Measurements from ENCODE around the gene CFAP74. TPM values are rescaled to one million over a fixed set of nuclear protein-coding genes. Genes with fewer than 3 reads are reported as not detected.

Gene CFAP74
- total RNA-seq, 1 experiment from 2014 or later = not detected

DNA sequence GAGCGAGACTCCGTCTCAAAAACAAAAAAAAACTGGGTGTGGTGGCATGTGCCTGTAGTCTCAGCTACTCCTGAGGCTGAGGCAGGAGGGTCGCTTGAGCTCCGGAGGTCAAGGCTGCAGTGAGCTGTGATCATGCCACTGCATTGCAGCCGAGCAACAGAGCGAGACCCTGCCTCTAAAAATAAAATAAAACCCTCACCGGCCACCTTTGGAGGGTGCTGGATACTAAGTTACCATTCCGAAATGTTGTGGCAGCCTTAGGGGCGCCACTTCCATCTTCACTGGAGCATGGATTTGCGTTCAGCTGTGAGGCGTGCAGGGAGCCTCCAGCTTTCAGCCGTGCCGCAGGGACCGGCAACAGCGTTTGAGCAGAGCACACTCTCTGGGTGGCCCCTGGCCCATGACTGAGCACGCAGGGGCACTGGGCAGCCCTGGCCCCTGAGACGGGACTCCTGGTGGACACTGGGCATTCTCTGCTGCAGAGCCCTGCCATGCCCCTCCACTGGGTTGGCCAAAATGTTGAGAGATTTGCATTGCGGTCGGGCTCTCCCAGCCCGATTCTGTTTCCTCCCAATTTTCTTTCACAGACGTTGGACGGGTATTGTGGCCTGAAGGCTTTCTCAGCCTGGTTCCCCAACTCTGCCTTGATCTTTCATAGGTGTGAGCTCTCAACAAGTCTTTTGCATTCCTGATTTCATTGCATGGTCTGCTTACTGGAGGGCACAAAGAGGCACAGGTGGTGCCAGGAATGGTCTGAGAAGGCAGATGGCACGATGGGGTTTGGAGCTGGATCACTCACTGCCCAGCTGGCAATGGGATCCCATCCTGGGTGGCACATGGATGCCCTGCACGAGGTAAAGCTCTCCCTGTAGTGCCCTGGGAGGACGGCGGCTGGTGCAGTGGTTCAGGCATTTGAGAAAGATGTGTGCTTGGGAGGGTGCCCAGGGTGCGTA is 5.8 kb upstream of the CFAP74 start:
- H3K27ac ChIP-seq (ENCODE audit: low read depth, low read length, poor library complexity, severe bottlenecking) = no peak overlapping the region
- no peaks in the 10 kb centered on the region for H3K36me3 ChIP-seq (ENCODE audit: insufficient read depth, low read length, poor library complexity, severe bottlenecking)
- BruUV-seq (replicated peaks) = no TSS peak
- no peak overlapping the region for H3K4me3 ChIP-seq (ENCODE audit: low read depth, low read length, poor library complexity, severe bottlenecking)
- POLR2A ChIA-PET (ENCODE audit: low non-redundant PET) = no interaction called here
- no peak for DNase-seq (ENCODE audit: low spot score)
- peaks cover 25% of the 10 kb centered on the region for H3K27me3 ChIP-seq (replicated peaks; ENCODE audit: insufficient read depth, low read depth, low read length, poor library complexity)
- CTCF ChIA-PET = no interaction called here
- H3K4me1 ChIP-seq (ENCODE audit: insufficient read depth, low read length, poor library complexity, severe bottlenecking) = no peaks in the 10 kb centered on the region
- TF ChIP-seq EZH2 (IDR thresholded peaks at IDR 0.05; ENCODE audit: borderline replicate concordance, low read depth, low read length, poor library complexity, severe bottlenecking) = no peak
- intact Hi-C loops (cut with micrococcal nuclease; ENCODE audit: unreplicated experiment) = no loop called here
- H3K9me3 ChIP-seq (ENCODE audit: low read depth, low read length, poor library complexity, severe bottlenecking) = no peaks in the 10 kb centered on the region

DNA sequence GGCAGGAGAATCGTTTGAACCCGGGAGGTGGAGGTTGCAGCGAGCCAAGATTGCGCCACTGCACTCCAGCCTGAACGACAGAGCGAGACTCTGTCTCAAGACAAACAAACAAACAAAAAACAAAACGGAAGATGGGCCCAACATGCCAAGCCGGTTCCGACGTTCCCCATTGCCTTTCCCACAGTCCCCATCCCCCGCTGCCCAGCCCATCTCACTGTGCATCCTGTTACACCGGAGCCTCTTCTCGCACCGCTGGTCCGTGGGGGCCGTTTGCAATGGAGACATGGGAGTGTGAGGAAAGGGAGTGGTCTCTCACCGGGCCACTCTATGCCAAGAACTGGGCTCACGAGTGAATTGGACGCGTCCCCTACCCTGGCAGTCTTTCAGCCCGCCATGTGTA is 1.3 kb upstream of the CFAP74 start:
- intact Hi-C loops (cut with micrococcal nuclease; ENCODE audit: unreplicated experiment) = no loop called here
- POLR2A ChIA-PET (ENCODE audit: low non-redundant PET) = interaction anchor here (0.6 kb wide), 1 partner anchor 46 kb away, joined by 12 read pairs; no protein-coding TSS in a partner anchor
- CTCF ChIA-PET = interaction anchor here (0.6 kb wide), 1 partner anchor 128 kb away, joined by 7 read pairs; no protein-coding TSS in a partner anchor
- TF ChIP-seq EZH2 (IDR thresholded peaks at IDR 0.05; ENCODE audit: borderline replicate concordance, low read depth, low read length, poor library complexity, severe bottlenecking) = no peak
- TF ChIP-seq, protein P1, sequence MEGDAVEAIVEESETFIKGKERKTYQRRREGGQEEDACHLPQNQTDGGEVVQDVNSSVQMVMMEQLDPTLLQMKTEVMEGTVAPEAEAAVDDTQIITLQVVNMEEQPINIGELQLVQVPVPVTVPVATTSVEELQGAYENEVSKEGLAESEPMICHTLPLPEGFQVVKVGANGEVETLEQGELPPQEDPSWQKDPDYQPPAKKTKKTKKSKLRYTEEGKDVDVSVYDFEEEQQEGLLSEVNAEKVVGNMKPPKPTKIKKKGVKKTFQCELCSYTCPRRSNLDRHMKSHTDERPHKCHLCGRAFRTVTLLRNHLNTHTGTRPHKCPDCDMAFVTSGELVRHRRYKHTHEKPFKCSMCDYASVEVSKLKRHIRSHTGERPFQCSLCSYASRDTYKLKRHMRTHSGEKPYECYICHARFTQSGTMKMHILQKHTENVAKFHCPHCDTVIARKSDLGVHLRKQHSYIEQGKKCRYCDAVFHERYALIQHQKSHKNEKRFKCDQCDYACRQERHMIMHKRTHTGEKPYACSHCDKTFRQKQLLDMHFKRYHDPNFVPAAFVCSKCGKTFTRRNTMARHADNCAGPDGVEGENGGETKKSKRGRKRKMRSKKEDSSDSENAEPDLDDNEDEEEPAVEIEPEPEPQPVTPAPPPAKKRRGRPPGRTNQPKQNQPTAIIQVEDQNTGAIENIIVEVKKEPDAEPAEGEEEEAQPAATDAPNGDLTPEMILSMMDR (conservative IDR thresholded peaks at IDR 0.05; ENCODE audit: low read depth, low read length) = no peak
- no peak overlapping the region for H3K4me3 ChIP-seq (ENCODE audit: low read depth, low read length, poor library complexity, severe bottlenecking)
- peaks cover 31% of the 10 kb centered on the region for H3K27me3 ChIP-seq (replicated peaks; ENCODE audit: insufficient read depth, low read depth, low read length, poor library complexity)
- no peak for DNase-seq (ENCODE audit: low spot score)
- H3K9me3 ChIP-seq (ENCODE audit: low read depth, low read length, poor library complexity, severe bottlenecking) = no peaks in the 10 kb centered on the region
- H3K4me1 ChIP-seq (ENCODE audit: insufficient read depth, low read length, poor library complexity, severe bottlenecking) = no peaks in the 10 kb centered on the region
- no TSS peak for BruUV-seq (replicated peaks)
- H3K27ac ChIP-seq (ENCODE audit: low read depth, low read length, poor library complexity, severe bottlenecking) = no peak overlapping the region
- no peaks in the 10 kb centered on the region for H3K36me3 ChIP-seq (ENCODE audit: insufficient read depth, low read length, poor library complexity, severe bottlenecking)

DNA sequence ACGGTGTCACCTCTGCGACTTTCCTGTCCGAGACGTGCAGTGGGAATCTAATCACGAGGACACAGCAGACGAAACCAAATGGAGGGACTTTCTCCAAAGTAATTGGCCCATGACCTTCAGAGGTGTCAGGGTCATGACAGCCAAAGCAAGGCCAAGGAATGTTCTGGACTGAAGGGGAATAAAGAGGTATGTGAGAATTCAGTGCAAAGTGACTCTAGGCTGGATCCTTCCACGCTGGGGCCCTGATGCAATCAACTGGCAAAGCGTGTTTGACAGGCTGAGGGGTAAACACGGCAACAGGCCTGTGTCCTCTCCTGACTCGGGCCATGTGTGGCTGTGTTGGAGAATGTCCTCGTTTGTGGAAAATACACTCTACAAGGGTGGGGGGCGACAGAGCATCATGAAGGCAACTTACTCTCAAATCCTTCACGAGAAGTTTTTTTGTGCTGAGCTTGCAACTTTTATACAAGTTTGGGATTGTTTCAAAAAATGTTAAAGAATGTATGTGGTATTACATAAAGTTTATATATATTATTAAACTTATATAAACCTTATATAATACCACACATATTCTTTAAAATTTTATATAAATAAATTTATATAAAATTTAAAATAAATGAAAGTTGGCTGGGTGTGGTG is 1.7 kb downstream of the CFAP74 start:
- no TSS peak for BruUV-seq (replicated peaks)
- H3K27ac ChIP-seq (ENCODE audit: low read depth, low read length, poor library complexity, severe bottlenecking) = no peak overlapping the region
- DNase-seq (ENCODE audit: low spot score) = no peak
- no peak overlapping the region for H3K4me3 ChIP-seq (ENCODE audit: low read depth, low read length, poor library complexity, severe bottlenecking)
- intact Hi-C loops (cut with micrococcal nuclease; ENCODE audit: unreplicated experiment) = no loop called here
- no peaks in the 10 kb centered on the region for H3K4me1 ChIP-seq (ENCODE audit: insufficient read depth, low read length, poor library complexity, severe bottlenecking)
- peaks cover 31% of the 10 kb centered on the region for H3K27me3 ChIP-seq (replicated peaks; ENCODE audit: insufficient read depth, low read depth, low read length, poor library complexity)
- no peaks in the 10 kb centered on the region for H3K36me3 ChIP-seq (ENCODE audit: insufficient read depth, low read length, poor library complexity, severe bottlenecking)
- no peaks in the 10 kb centered on the region for H3K9me3 ChIP-seq (ENCODE audit: low read depth, low read length, poor library complexity, severe bottlenecking)
- CTCF ChIA-PET = no interaction called here
- POLR2A ChIA-PET (ENCODE audit: low non-redundant PET) = no interaction called here
- no peak for TF ChIP-seq EZH2 (IDR thresholded peaks at IDR 0.05; ENCODE audit: borderline replicate concordance, low read depth, low read length, poor library complexity, severe bottlenecking)
- TF ChIP-seq, protein P1 (conservative IDR thresholded peaks at IDR 0.05; ENCODE audit: low read depth, low read length) = no peak
